HG02610 (cell line): Measurements from ENCODE around the gene C1S.

Experiments used
- ATAC-seq: cut with Tn5 transposase; IDR thresholded peaks from one replicate; pipeline ENCODE4 v1.9.1; 2021; ENCODE audit warnings: mild to moderate bottlenecking, moderate library complexity; ENCODE audit not compliant: unreplicated experiment

The C1S gene

DNA sequence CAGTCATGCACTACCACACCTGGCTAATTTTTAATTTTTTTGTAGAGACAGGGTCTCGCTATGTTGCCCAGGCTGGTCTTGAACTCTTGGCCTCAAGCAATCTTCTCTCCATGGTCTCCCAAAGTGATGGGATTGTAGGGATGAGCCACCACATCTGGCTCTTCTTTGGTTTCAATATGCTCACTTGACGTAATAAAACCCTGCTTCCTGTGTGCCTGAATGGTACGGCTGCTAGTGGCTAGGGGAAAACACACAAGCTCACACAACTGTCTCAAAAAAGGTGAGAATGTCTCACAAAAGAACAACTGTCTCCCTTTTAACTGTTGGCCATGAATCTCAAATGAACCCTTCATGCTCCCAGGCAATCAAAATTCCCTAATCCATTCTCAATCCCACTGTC, 15.0 kb downstream of the C1S start:
- ATAC-seq = no peak

DNA sequence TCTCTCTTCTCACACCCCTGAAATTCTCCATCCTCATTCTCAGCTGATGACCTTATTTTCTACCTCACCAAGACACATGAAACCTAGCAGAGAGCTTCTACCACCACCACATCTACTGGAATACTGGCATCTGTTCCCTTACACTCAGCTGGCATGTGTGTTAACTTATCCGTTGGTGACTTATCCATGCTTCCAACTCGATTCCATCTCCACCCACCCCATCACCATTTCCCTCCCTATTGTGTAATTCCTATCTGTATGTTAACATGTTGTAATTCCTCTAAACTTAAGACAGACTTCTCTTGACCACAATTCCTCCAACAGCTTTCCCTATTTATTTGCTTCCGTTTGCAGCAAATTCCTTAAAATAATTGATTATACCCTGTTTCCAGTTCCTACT, 15.4 kb downstream of the C1S start:
- no peak for ATAC-seq

DNA sequence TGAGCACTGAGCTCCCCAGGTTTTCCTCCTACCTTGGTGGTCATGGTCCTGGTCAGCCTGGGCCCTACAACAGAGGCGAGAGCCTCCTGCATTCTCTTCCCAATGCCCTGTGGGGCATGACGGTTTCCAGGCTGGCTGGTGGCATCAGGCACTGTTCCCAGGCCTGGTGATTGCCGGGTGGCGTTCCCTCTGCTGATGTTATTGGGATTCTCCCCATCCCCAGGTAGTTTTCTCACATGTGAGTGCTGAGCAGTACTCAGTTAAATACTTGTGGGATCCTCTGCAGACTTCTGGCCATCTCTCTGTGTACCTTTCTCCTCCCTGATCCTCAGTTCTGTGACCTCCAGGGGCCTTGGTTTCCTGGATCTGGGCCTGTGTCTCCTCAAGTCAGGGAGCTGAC, 16.0 kb downstream of the C1S start:
- no peak for ATAC-seq

DNA sequence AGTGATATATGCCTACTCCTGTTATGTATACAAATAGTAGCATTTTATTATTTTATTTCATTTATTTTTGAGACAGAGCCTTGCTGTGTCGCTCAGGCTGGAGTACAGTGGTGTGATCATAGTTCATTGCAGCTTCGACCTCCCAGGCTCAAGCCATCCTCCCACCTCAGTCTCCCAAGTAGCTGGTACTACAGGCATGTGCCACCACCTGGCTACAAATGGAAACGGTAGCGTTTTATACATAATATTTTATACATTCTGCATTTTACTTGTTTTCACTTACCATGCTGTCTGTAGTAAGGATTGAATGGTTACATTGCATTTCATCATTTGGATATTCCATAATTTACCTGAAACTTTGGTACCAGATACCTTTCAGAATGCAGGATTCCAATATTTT, 17.6 kb downstream of the C1S start:
- ATAC-seq = no peak

DNA sequence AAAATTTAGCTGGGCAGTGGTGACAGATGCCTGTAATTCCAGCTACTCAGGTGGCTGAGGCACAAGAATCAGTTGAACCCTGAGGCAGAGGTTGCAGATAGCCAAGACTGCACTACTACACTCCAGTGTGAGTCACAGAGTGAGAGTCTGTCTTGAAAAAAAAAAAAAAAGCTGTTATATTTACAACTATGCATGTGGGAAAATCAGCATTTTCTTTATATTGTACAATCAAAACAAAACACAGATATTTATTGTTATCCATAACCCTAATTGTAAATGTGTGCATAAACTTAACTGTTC, 19.3 kb downstream of the C1S start:
- no peak for ATAC-seq

DNA sequence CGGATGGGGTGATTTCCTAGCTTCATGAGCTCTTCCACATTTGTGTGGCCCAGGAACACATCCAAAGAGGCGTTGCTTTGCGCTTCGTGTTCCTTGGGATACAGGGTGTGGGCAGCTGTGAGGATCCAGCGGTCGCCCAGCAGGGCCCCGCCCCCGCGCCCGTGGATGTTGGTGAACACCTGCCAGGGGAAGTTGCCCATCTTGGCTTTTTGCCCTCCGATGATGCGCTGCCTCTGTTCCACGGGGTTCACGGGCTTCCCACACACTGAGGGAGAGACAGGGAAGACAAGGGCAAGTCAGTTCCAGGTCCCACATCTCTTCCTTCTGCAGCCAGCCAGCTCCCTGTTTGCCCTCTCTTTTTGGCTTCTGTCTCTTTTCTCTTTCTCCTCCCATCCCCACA, 20.5 kb downstream of the C1S start:
- no peak for ATAC-seq

DNA sequence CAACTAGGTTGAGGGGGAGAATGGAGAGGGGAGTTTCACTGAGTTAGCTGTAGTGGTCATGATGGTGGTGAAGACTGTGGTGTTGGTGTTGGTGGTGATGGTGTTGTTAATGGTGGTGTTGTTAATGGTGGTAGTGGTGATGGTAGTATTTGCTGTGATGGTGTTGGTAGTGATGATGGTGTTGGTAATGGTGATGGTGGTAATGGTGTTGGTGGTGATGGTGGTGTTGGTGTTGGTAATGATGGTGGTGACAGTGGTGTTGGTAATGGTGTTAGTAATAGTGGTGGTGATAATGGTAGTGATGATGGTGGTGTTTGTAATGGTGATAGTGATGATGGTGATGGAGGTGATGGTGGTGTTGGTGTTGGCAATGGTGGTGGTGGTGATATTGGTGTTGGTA, 22.6 kb downstream of the C1S start:
- no peak for ATAC-seq

DNA sequence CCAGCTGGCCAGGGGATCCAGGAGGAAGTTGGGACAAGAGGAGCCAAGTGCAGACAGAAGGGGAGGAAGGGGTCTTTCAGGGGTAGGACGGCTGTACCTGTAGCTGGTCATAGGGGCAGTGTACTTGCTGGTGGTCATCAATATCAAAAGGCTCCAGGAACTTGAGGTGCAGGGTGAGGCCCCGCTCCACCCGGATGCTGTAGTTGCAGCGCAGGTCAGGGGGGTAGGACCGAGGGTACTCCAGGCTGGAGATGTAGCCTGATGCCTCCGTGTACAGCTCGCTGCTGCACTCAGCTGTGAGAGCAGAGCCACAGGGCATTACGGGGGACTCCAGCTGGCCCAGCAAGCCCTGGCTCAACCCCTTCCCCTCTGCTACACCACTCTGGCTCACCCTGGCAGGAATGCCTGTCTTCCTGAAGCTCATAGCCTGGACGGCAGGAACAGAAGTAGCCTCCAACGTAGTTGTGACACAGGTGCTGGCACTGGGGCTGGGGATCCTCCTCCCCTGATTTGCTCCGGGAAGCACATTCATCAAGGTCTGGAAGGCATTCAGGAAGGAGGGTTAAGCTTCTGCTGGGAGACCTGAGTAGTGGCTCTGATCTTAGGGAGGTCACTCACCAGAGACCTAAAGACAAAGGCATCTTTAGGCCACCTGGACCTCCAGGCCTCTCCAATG, 28.8 kb downstream of the C1S start:
- no peak for ATAC-seq

DNA sequence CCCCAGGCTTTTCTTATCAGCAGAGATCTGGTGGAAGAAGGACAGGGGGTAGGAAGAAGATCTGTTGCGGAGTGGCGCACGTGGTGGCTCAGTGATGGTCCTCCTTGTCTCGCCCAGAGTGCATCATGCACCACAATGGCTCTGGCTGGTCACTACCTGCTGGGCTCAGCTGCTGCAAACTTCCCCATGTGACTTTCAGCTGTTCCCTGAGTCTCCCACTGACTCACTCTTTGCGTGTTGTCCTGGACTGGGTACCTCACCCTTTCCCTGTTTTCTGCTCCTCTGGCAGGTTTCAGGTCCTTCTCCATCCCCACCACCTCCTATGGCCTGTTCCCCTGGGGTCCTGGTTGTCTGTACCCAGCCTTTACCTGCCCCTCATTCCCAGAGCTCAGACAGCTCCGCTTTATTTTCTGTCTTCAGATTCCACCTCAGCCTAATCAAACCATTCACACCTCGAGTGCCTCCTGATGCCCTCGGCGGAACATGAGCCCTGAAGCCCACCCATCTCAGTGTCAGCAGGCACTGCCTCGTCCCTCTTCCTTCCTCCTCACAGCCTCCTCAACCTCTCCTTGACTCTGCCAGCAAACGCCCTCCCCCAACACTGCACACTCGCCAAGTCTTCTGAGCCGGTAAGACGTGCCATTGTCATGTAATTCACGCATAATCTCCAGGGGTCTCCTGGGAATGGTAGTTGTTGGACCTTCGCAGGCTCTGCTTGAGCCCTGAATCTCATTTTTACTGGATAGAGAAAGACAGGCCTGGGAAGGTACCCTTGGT, 29.9 kb downstream of the C1S start:
- no peak for ATAC-seq

DNA sequence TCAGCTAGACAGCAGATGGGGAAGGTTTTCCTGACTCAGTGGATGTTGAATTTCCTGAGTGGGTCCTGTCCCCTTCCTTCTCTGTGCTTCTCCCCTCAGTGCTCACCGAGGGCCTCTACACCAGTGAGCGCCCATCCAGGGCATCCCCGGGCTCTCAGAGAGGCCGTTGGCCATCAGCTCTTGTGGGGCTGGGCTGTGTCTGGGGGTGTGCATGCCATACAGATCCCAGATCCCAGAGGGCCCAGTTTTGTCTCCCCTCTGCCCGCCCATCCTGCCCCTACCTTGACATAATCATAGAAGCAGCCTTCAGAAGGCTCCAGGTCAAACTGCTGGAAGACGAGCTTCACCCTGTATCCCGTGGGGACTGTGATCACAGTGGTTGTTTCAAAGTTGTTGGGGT, 30.7 kb downstream of the C1S start:
- ATAC-seq = no peak

DNA sequence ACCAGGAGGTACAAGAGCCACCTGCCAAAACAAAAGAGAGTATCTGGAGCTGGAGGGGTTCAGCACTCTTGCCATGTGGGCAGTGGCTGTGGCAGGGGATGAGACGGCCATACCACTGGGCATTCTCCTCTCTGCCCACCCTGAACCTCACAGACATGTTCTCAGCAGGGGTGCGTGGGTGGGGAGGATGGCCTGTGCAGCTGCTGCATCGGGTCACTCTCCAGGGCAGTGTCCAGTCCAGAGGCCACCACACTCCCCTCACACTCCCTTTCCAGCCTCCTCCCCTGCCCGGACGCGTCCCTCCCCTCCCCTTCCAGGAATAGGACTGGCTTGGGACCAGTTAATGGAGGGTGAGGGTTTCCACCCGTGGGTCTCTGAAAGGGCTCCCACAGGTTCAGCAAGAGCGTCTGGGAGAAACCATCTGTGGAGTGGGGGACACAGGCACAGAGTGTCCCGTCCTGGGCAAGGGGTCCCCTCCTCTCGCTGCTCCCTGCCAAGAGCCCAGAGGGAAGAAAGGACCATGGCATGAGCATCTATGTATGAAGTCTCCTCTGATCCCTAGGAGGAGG, 31.2 kb downstream of the C1S start:
- no peak for ATAC-seq

DNA sequence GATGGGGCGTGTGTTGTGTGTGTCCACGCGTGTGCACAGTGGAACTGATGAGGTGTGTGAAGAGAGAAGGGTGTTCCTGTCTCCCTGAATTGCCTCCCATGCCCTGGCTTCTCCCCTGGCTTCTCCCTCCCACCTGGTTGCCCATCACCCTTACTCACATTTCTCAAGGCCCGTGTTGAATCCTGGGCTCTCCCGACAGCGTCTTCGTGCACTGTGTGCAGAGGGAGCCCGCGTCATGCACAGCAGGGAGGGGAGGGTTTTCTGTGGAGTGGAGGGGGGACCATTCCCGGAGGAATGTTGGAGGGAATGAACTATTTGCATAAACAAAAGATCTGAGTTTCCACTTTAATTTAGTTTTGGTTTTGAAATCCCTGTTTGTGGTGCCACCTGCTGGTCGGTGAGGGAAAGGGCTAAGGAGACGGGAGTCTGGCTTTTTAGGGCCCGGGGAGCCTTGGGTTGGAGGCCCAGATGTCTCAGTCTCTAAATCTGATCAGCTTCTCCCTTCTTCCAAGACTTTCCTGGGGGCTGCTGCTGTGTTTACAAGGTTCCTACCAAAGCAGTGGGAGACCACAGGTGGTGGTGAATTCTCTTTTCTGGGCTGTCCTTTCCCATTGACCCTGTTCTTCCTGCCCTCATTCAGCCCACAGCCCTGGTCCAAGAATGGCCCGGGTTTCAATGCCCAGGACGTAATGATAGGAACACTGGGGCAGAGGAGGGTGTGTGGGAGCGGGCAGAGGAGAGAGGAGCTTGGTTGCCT, 31.9 kb downstream of the C1S start, which contains the start of gene C1R:
C1R (minus strand) TSS at position 217 of the 757 bp plus-strand sequence; CDS start at position 160, 57 bp downstream.
- ATAC-seq = no peak

DNA sequence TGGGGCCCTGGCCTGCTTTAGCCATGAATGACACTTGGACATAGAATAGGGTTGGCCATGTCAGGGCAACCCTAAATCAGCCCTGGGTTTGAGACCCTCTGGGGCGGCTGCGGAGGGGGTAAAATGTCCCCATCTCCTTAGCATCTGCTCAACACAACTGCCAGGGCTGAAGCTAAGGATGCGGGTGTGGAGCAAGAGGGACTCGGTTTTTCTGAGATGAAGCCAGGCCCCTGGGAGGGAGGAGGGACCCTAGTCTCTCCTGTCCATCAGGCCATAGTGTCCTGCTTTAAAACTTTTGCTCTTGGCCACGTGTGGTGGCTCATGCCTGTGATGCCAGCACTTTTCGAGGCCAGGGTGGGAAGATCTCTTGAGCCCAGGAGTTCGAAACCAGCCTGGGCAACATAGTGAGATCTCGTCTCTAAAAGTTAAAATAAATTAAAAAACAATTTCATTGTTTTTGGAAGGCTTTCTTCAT, 32.5 kb downstream of the C1S start:
- ATAC-seq = no peak

DNA sequence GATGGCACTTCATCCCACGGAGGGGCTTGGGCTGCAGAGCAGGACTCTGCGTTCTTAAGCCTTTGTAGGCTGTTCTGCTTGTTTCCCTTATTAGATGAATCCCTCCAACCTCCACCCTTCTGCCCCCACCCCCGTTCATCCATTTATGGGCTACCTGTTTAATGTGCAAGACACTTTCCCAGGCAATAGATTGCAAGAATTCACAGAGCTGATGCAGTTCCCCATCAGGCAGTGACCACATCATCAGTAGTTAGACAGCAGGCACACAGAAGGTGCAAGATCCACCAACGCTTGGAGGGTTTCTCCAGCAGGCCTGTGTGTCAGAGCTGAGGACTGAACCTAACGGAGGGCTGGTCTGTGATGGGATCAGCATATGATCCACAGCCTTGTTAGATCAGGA, 33.0 kb downstream of the C1S start:
- no peak for ATAC-seq

DNA sequence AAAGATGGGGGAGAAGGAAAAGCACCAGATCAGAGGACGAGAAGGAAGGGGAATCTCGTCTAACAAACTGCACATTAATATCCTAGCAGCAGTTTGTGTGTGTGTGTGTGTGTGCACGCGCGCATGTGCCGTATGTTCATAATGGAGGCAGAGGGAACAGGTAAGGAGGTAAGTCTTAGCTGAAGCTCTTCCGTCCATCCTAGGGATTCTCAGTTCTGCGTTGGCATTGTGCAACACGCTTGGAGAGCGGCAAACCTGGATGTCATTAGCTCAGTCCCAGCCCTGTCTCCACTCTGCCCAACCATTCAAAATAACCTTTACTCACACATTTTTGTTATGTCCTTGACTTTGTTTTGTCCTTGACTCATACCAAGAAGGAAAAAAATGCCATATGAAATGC, 33.4 kb downstream of the C1S start:
- no peak for ATAC-seq

DNA sequence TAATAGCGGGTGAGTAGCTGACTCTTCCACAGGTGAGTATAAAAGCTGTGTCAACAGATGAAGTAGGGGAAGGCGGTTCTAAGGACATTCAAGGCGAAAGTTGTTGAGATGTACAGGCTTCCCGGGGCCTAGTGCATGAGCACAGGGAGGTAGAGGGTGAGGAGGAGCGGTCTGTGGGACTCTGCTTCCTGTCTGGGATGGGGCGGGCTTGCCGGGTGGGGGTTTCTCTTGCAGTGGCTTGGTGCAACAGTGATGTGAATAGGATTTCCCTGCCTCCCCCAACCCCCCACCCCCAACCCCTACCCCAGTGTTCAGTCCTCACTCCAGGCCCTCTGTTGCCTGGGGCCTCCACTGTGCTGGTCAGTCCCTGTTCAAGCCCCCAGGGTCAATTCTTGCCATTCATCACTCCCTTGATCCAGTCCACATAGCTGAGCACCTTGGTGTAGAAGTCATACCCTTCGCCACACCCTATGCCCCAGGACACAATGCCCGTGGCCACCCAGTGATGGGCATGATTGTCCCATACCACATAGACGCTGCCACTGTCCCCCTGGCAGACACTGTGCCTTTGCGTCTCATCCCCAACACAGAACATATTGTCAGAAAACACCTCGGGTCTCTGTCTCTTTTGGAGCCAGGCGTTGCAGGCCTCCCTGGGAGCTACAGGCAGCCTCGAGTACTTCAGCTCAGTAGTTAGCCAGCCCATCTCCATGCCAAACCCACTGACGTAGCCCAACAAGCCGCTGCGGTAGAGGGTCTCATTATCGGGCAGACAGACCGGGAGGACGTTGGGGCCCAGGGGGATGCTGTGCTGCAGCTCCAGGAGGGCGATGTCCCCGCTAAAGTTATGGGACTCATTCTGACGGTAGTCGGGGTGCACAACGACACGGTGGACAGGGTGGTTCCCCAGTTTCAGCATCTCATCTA, 35.8 kb downstream of the C1S start:
- ATAC-seq = no peak

DNA sequence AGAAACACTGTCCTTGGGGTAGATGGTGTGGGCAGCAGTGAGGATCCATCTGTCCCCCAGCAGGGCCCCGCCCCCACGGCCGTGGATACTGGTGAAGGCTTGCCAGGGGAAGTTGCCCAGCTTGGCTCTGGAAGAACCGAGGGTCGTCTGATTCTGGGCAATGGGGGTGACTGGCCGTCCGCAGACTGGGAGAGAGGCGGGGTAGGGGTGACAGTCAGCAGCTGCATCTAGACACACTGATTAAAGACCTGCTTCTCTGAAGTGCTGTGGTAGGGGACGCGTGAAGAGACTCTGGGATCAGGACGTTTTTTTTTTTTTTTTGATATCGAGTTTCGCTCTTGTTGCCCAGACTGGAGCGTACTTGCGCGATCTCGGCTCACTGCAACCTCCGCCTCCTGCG, 36.5 kb downstream of the C1S start:
- no peak for ATAC-seq

DNA sequence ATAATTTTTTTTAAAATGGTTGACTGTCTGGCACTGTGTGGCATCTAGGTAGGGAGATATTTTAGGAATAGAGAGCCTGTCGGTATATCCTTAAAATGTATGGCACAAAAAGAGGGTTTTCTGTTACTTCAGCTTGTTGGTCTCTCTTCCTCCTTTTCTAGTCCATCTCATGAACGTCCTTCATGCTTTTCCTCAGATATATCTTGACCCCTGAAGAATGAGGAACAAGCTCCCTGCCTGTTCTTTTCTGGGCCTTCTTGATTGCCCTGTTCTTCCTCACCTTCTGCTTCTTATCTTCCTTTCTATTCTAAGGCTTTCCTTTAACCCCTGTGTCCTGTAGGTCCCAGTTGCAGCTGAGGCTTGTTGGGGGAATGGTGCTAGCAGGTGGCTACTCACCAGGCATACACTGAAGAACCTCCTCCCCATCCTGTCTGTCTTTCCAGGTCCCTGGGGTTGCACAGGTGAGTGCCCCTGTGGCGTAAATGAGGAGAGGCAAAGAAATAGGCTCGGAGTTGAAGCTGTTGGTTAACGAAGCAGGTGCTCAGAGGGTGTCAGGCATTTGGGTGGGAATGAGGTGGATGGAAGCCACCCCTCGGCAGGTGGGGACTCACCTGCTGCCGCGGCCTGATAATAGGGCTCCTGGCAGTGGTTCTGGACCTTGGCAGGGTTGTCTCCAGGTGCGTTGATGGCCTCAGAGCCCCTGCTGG, 38.9 kb downstream of the C1S start:
- ATAC-seq = no peak

DNA sequence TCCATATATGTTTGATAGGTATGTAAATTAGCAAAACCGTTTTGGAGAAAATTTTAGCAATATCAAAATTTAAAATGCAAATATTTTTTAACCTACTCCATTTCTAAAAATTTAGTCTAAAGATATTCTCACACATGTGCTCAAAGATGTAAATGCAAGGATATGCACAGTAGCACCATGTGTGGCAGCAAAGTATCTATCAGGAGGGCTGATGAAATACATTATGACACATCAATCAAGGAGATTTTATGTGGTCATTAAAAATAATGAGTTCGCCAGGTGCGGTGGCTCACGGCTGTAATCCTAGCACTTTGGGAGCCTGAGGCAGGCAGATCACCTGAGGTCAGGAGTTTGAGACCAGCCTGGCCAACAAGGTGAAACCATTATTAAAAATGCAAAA, 39.7 kb downstream of the C1S start:
- ATAC-seq = no peak
